Thymus (tissue), 11 donors: Measurements from ENCODE around the gene KMO. TPM values are rescaled to one million over a fixed set of nuclear protein-coding genes. Genes with fewer than 3 reads are reported as not detected.
A peak's percentile ranks its signal among the peaks of the same experiment; 100 is the strongest.

Source experiments
- DNase-seq, 9 donors: peaks; one replicate each; pipeline ENCODE4 v3.0.0-alpha.2; 2013; ENCODE audit warnings: low spot score in 9 of 9, low read depth in 6 of 9, missing footprints in 1 of 9
- H3K27ac ChIP-seq, 2 donors: one replicate each; pipeline ENCODE4 v1.5.1; 2013; ENCODE audit warnings: control low read depth in 1 of 2, low read depth in 1 of 2, low read length in 1 of 2, mild to moderate bottlenecking in 1 of 2, moderate library complexity in 1 of 2
- H3K27me3 ChIP-seq, 2 donors: one replicate each; pipeline ENCODE4 v1.5.1; 2013; ENCODE audit warnings: low read length in 1 of 2; ENCODE audit not compliant: control insufficient read depth in 2 of 2, insufficient read depth in 1 of 2
- H3K36me3 ChIP-seq, 2 donors: one replicate each; pipeline ENCODE4 v1.5.1; 2013; ENCODE audit warnings: low read length in 1 of 2, mild to moderate bottlenecking in 1 of 2, moderate library complexity in 1 of 2; ENCODE audit not compliant: control insufficient read depth in 2 of 2, insufficient read depth in 2 of 2
- H3K4me1 ChIP-seq, 2 donors: one replicate each; pipeline ENCODE4 v1.5.1; 2013; ENCODE audit warnings: low read length in 2 of 2; ENCODE audit not compliant: control insufficient read depth in 2 of 2, insufficient read depth in 2 of 2
- H3K4me3 ChIP-seq, 2 donors: one replicate each; pipeline ENCODE4 v1.5.1; 2013; ENCODE audit warnings: low read length in 2 of 2, control low read depth in 1 of 2, mild to moderate bottlenecking in 1 of 2
- H3K9me3 ChIP-seq, 2 donors: one replicate each; pipeline ENCODE4 v1.5.1; 2013; ENCODE audit warnings: low read length in 1 of 2, mild to moderate bottlenecking in 1 of 2; ENCODE audit not compliant: control insufficient read depth in 2 of 2, insufficient read depth in 1 of 2
- WGBS: extraction: QIAGEN DNeasy Blood & Tissue Kit; methylation state at CpG from one replicate; pipeline ENCODE4 v1.1.7; 2013; 5-methylcytosine and 5-hydroxymethylcytosine counted together
- polyA plus RNA-seq: library from polyadenylated mRNA; stranded (reverse); fragments of 200-250 nt; gene quantifications from one replicate; pipeline ENCODE4 v1.2.3, GENCODE V29; 2013
- total RNA-seq: library from RNA; stranded (reverse); fragments of 120-200 nt; gene quantifications from one replicate; pipeline ENCODE4 v1.2.4, GENCODE V29; 2013
- donor health status: healthy.

Gene KMO
- total and polyA plus RNA-seq, 2 donors = 0.94 to 3.0 TPM

GRCh38 chr1:241598249-241598648, 66.1 kb downstream of the KMO start:
- 94% methylated on average over 3 of the region's 3 CpGs for WGBS

GRCh38 chr1:241600496-241600901, 68.3 kb downstream of the KMO start:
- WGBS = 90% methylated on average over 2 of the region's 2 CpGs
- H3K4me3 ChIP-seq = no peak overlapping the region
- H3K27me3 ChIP-seq = no peaks in the 10 kb centered on the region
- no peak overlapping the region for H3K27ac ChIP-seq
- H3K9me3 ChIP-seq = no peaks in the 10 kb centered on the region
- H3K36me3 ChIP-seq = peaks cover 0 to 3% of the 10 kb centered on the region in 2 donors
- no peak for DNase-seq
- H3K4me1 ChIP-seq = no peaks in the 10 kb centered on the region

More at GRCh38 chr1:241598249-241598648, 66.1 kb downstream of the KMO start:
- DNase-seq = no peak
- Histone ChIP-seq H3K27ac (no peak overlapping the region), H3K4me3 (no peak overlapping the region), H3K4me1 (no peaks in the 10 kb centered on the region), H3K36me3 (peaks cover 0 to 3% of the 10 kb centered on the region in 2 donors), H3K9me3 (no peaks in the 10 kb centered on the region), H3K27me3 (no peaks in the 10 kb centered on the region)

- Histone ChIP-seq H3K4me1 (no peaks in the 10 kb centered on the region), H3K27me3 (no peaks in the 10 kb centered on the region), H3K36me3 (peaks cover 0 to 3% of the 10 kb centered on the region in 2 donors), H3K9me3 (no peaks in the 10 kb centered on the region), H3K4me3 (no peak overlapping the region), H3K27ac (no peak overlapping the region)
- DNase-seq = no peak
- WGBS = 96% methylated on average over 3 of the region's 3 CpGs
Measured at GRCh38 chr1:241603731-241604245, 71.6 kb downstream of the KMO start.

GRCh38 chr1:241605146-241605805, 73.1 kb downstream of the KMO start:
- Histone ChIP-seq H3K27ac (no peak overlapping the region), H3K9me3 (no peaks in the 10 kb centered on the region), H3K27me3 (no peaks in the 10 kb centered on the region), H3K4me3 (no peak overlapping the region), H3K4me1 (no peaks in the 10 kb centered on the region), H3K36me3 (peaks cover 0 to 2% of the 10 kb centered on the region in 2 donors)
- peak in 2 of 9 donors; percentile 9 for DNase-seq
- 95% methylated on average over 9 of the region's 9 CpGs for WGBS

- no peaks in the 10 kb centered on the region for H3K27me3 ChIP-seq
- DNase-seq = no peak
- no peak overlapping the region for H3K4me3 ChIP-seq
- no peak overlapping the region for H3K27ac ChIP-seq
- H3K9me3 ChIP-seq = no peaks in the 10 kb centered on the region
- H3K36me3 ChIP-seq = no peaks in the 10 kb centered on the region
- WGBS = 76% methylated on average over 5 of the region's 5 CpGs
- H3K4me1 ChIP-seq = no peaks in the 10 kb centered on the region
Measured at GRCh38 chr1:241606544-241606943, 74.4 kb downstream of the KMO start.

GRCh38 chr1:241607497-241607896, 75.3 kb downstream of the KMO start:
- no peaks in the 10 kb centered on the region for H3K4me1 ChIP-seq

GRCh38 chr1:241608379-241609033, 76.3 kb downstream of the KMO start:
- Histone ChIP-seq H3K4me1 (no peaks in the 10 kb centered on the region), H3K27me3 (no peaks in the 10 kb centered on the region), H3K9me3 (no peaks in the 10 kb centered on the region), H3K27ac (no peak overlapping the region), H3K4me3 (no peak overlapping the region), H3K36me3 (no peaks in the 10 kb centered on the region)
- DNase-seq = no peak
- 90% methylated on average over 3 of the region's 3 CpGs for WGBS

More at GRCh38 chr1:241607497-241607896, 75.3 kb downstream of the KMO start:
- Histone ChIP-seq H3K27me3 (no peaks in the 10 kb centered on the region), H3K27ac (no peak overlapping the region), H3K9me3 (no peaks in the 10 kb centered on the region), H3K36me3 (no peaks in the 10 kb centered on the region), H3K4me3 (no peak overlapping the region)
- no peak for DNase-seq

- WGBS = 93% methylated on average over 8 of the region's 8 CpGs
- no peak overlapping the region for H3K4me3 ChIP-seq
- no peaks in the 10 kb centered on the region for H3K36me3 ChIP-seq
- no peaks in the 10 kb centered on the region for H3K4me1 ChIP-seq
- no peak for DNase-seq
- H3K27ac ChIP-seq = no peak overlapping the region
- no peaks in the 10 kb centered on the region for H3K9me3 ChIP-seq
- no peaks in the 10 kb centered on the region for H3K27me3 ChIP-seq
Measured at GRCh38 chr1:241610056-241610815, 78.1 kb downstream of the KMO start.

GRCh38 chr1:241611063-241611462, 78.9 kb downstream of the KMO start:
- Histone ChIP-seq H3K27me3 (no peaks in the 10 kb centered on the region), H3K4me1 (no peaks in the 10 kb centered on the region), H3K27ac (no peak overlapping the region), H3K9me3 (no peaks in the 10 kb centered on the region), H3K4me3 (no peak overlapping the region), H3K36me3 (no peaks in the 10 kb centered on the region)
- DNase-seq = peak in 8 of 9 donors; percentile 25 to 79 (median 54)
- 56% methylated on average over 3 of the region's 3 CpGs for WGBS
